Measurements from ENCODE around the gene SFR1. TPM values are rescaled to one million over a fixed set of nuclear protein-coding genes. Genes with fewer than 3 reads are reported as not detected.

Gene SFR1
- total and polyA plus RNA-seq, 12 donors: 3.1 to 12.2 (median 5.7) TPM

- H3K27me3 ChIP-seq: no peaks in the 10 kb centered on the region
- WGBS, 4 donors: 18 to 48% (median 33%) methylated on average over 1 of the region's 1 CpG
- DNase-seq: no peak
- H3K4me1 ChIP-seq (replicated peaks in 1 of 2): no peaks in the 10 kb centered on the region
- no peak for TF ChIP-seq CTCF (IDR thresholded peaks at IDR 0.05)
- H3K27ac ChIP-seq: no peak overlapping the region
- H3K4me3 ChIP-seq: no peak overlapping the region
- intact Hi-C loops (cut with DNase I): no loop called here
- no peaks in the 10 kb centered on the region for H3K9me3 ChIP-seq (replicated peaks in 1 of 3)
- H3K36me3 ChIP-seq (replicated peaks in 1 of 2): no peaks in the 10 kb centered on the region
Observed at GRCh38 chr10:104113376-104113956, 8.5 kb upstream of the SFR1 start.

- Histone ChIP-seq H3K27ac (no peak overlapping the region), H3K4me1 (replicated peaks in 1 of 2) (peaks cover 0 to 12% of the 10 kb centered on the region in 2 donors), H3K9me3 (replicated peaks in 1 of 3) (no peaks in the 10 kb centered on the region), H3K27me3 (no peaks in the 10 kb centered on the region), H3K36me3 (replicated peaks in 1 of 2) (no peaks in the 10 kb centered on the region), H3K4me3 (no peak overlapping the region)
- no peak for TF ChIP-seq CTCF (IDR thresholded peaks at IDR 0.05)
- TF ChIP-seq POLR2A (IDR thresholded peaks at IDR 0.05): no peak
- no peak for DNase-seq
- intact Hi-C loops (cut with DNase I): no loop called here
- WGBS, 4 donors: 90 to 94% (median 93%) methylated on average over 4 of the region's 4 CpGs
Observed at GRCh38 chr10:104117839-104118323, 4.1 kb upstream of the SFR1 start.

DNA sequence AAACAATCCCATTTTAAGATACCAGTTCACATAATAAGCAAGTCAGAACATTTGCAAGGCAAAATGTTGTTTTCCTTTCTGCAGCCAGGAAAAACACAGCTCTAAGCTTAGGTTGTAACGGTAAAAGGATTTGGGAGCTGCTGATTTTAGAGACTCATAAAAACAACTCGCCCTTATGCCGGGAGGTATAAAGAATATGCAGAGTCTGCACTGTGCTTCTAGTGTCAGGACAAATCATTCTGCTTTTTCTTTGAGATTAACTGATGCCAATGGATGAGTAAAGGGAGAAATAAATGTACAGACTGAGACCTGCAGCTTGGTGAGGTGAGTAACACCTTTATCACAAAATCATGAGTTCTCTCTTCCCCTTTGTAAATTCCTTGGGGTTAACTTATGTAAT, 2.0 kb upstream of the SFR1 start:
- H3K4me1 ChIP-seq (replicated peaks in 1 of 2): peaks cover 0 to 12% of the 10 kb centered on the region in 2 donors
- H3K27me3 ChIP-seq: no peaks in the 10 kb centered on the region
- TF ChIP-seq POLR2A (IDR thresholded peaks at IDR 0.05) (no peak), CTCF (IDR thresholded peaks at IDR 0.05) (no peak)
- 63 to 83% (median 77%) methylated on average over 3 of the region's 3 CpGs for WGBS, 4 donors
- H3K27ac ChIP-seq: peak overlapping the region in 1 of 5 donors; percentile 99
- no peak overlapping the region for H3K4me3 ChIP-seq
- no peaks in the 10 kb centered on the region for H3K9me3 ChIP-seq (replicated peaks in 1 of 3)
- DNase-seq: no peak
- intact Hi-C loops (cut with DNase I): no loop called here
- no peaks in the 10 kb centered on the region for H3K36me3 ChIP-seq (replicated peaks in 1 of 2)

DNA sequence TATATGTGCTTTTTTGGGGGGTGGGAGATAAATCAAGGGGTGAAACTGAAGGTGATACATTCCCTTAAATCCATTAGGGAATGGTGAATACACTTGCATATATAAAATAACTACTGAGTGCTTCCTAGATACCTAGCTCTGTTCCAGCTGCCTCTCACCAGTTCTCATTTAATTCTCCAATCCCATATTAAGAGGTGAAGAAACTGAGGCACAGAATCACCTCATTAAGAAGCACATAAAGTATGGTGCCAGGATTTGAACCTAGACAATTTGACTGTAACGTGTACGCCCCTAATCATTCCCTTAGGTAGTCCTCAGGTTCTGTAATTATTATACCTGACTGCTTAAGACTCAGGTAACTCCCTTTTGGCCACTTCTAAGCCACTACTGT, 1.5 kb upstream of the SFR1 start:
- TF ChIP-seq POLR2A (IDR thresholded peaks at IDR 0.05) (no peak), CTCF (IDR thresholded peaks at IDR 0.05) (no peak)
- H3K9me3 ChIP-seq (replicated peaks in 1 of 3): no peaks in the 10 kb centered on the region
- no peaks in the 10 kb centered on the region for H3K27me3 ChIP-seq
- H3K36me3 ChIP-seq (replicated peaks in 1 of 2): no peaks in the 10 kb centered on the region
- intact Hi-C loops (cut with DNase I): no loop called here
- peaks cover 0 to 12% of the 10 kb centered on the region in 2 donors for H3K4me1 ChIP-seq (replicated peaks in 1 of 2)
- DNase-seq: no peak
- peak overlapping the region in 2 of 4 donors; percentile 48 to 89 for H3K4me3 ChIP-seq
- H3K27ac ChIP-seq: peak overlapping the region in 4 of 5 donors; percentile 85 to 99 (median 98)
- 32 to 52% (median 37%) methylated on average over 2 of the region's 2 CpGs for WGBS, 4 donors
